Endothelial cell of umbilical vein (primary cell): ENCODE measurements around the gene GPHA2. TPM values are rescaled to one million over a fixed set of nuclear protein-coding genes. Genes with fewer than 3 reads are reported as not detected.

Experiments
- BruUV-seq: library from RNA; stranded (reverse); fragments of 400-500 nt; replicated peaks from 2 replicates; lab custom pipeline; 2021; lab: Mats Ljungman, UMichigan
- CTCF ChIA-PET: fragments of 300-600, 350-600 bp; sonication (Branson Sonifier 250); formaldehyde crosslinking; loops from one replicate; lab custom pipeline; 2021; ENCODE audit warnings: antibody characterized with exemption, inconsistent platforms; lab: Charles Lee
- POLR2A ChIA-PET: fragments of 300-600, 350-600 bp; sonication (Branson Sonifier 250); formaldehyde crosslinking; loops from one replicate; lab custom pipeline; 2021; ENCODE audit warnings: antibody characterized with exemption, inconsistent platforms; lab: Charles Lee
- DNase-seq: peaks from one replicate; pipeline ENCODE4 v3.0.0-alpha.2; 2011; ENCODE audit warnings: low read depth, low spot score
- FAIRE-seq: peaks from 2 replicates; lab custom pipeline; 2011; peaks lifted over from hg19 to GRCh38; lab: Jason Lieb, UNC
- H2AFZ ChIP-seq: 2 replicates; pipeline ENCODE4 v1.6.0; 2012; ENCODE audit warnings: low read depth, low read length, control low read depth, inconsistent platforms
- H3K27ac ChIP-seq: 2 replicates; pipeline ENCODE4 v1.5.1; 2011; ENCODE audit warnings: low read depth, mild to moderate bottlenecking, control low read depth, low read length, moderate library complexity; ENCODE audit not compliant: insufficient read depth
- H3K27me3 ChIP-seq, 2 experiments: 2 replicates each; pipeline versions ENCODE4 v1.6.0 to v1.6.1; 2011; ENCODE audit warnings: low read length in 2 of 2, mixed read lengths in 1 of 2; ENCODE audit not compliant: control insufficient read depth in 2 of 2, insufficient read depth in 2 of 2
- H3K36me3 ChIP-seq, 2 experiments: 2 replicates in 1 of 2; 3 replicates in 1 of 2; pipeline ENCODE4 v1.5.1; 2011; ENCODE audit warnings: low read length in 2 of 2, mild to moderate bottlenecking in 1 of 2, moderate library complexity in 1 of 2; ENCODE audit not compliant: control insufficient read depth in 2 of 2, insufficient read depth in 2 of 2; ENCODE audit errors: extremely low read depth in 1 of 2
- H3K4me1 ChIP-seq: 3 replicates; pipeline ENCODE4 v1.5.1; 2011; ENCODE audit warnings: mild to moderate bottlenecking, low read length; ENCODE audit not compliant: control insufficient read depth, insufficient read depth; ENCODE audit errors: extremely low read depth
- H3K4me2 ChIP-seq: 2 replicates; pipeline ENCODE4 v1.6.1; 2011; ENCODE audit warnings: low read length, control low read depth, mixed read lengths; ENCODE audit not compliant: insufficient read depth
- H3K4me3 ChIP-seq, 3 experiments: fragments of 200-600 bp in 1 of 3; sonication (generic), shearing (Covaris generic) in 1 of 3; replicated peaks in 1 of 3; 2 replicates each; pipeline ENCODE4 v1.5.1; 2011 to 2016; ENCODE audit warnings: control low read depth in 3 of 3, low read length in 3 of 3, mild to moderate bottlenecking in 2 of 3, inconsistent platforms in 1 of 3, low read depth in 1 of 3, moderate library complexity in 1 of 3; ENCODE audit not compliant: insufficient read depth in 1 of 3
- H3K79me2 ChIP-seq: 2 replicates; pipeline ENCODE4 v1.6.0; 2012; ENCODE audit warnings: low read length, inconsistent platforms; ENCODE audit not compliant: control insufficient read depth, insufficient read depth
- H3K9ac ChIP-seq: replicated peaks from 2 replicates; pipeline ENCODE3; 2011; ENCODE audit warnings: low read length, control low read depth; ENCODE audit not compliant: insufficient read depth; ENCODE audit errors: extremely low read depth
- H3K9me1 ChIP-seq: replicated peaks from 3 replicates; pipeline ENCODE4 v1.6.0; 2011; ENCODE audit warnings: mild to moderate bottlenecking, low read length; ENCODE audit not compliant: control insufficient read depth, insufficient read depth; ENCODE audit errors: extremely low read depth
- H3K9me3 ChIP-seq: replicated peaks from 2 replicates; pipeline ENCODE4 v1.5.1; 2012; ENCODE audit warnings: low read length, inconsistent platforms; ENCODE audit not compliant: control insufficient read depth, insufficient read depth
- H4K20me1 ChIP-seq: replicated peaks from 2 replicates; pipeline ENCODE3; 2011; ENCODE audit warnings: mild to moderate bottlenecking, low read length; ENCODE audit not compliant: control insufficient read depth, insufficient read depth; ENCODE audit errors: extremely low read depth
- CTCF ChIP-seq, 2 donors: IDR thresholded peaks; 1 replicate in 1 of 2; 2 replicates in 1 of 2; pipeline ENCODE4 v1.5.1; 2011; ENCODE audit warnings: low read length in 2 of 2, mild to moderate bottlenecking in 2 of 2, moderate library complexity in 2 of 2, control low read depth in 1 of 2, inconsistent platforms in 1 of 2, low read depth in 1 of 2; ENCODE audit not compliant: insufficient read depth in 1 of 2; ENCODE audit errors: extremely low read depth in 1 of 2
- EZH2 ChIP-seq: IDR thresholded peaks from 2 replicates; pipeline ENCODE4 v1.6.1; 2012; ENCODE audit warnings: borderline replicate concordance, low read depth, mild to moderate bottlenecking, moderate library complexity, low read length, inconsistent platforms; ENCODE audit not compliant: severe bottlenecking
- FOS ChIP-seq: IDR thresholded peaks from 2 replicates; pipeline ENCODE4 v1.6.1; 2011; ENCODE audit warnings: mild to moderate bottlenecking, low read length, moderate library complexity, borderline replicate concordance; ENCODE audit not compliant: insufficient read depth
- GATA2 ChIP-seq: IDR thresholded peaks from 2 replicates; pipeline ENCODE4 v1.7.0; 2011; ENCODE audit warnings: low read depth, mild to moderate bottlenecking, moderate library complexity, mixed read lengths, low read length; ENCODE audit not compliant: insufficient read length, insufficient read depth
- JUN ChIP-seq: IDR thresholded peaks from 2 replicates; pipeline ENCODE4 v1.6.1; 2011; ENCODE audit warnings: borderline replicate concordance, low read depth; ENCODE audit not compliant: insufficient read length, insufficient read depth
- POLR2A ChIP-seq: IDR thresholded peaks from 2 replicates; pipeline ENCODE4 v1.6.1; 2012; ENCODE audit warnings: low read depth, mild to moderate bottlenecking, control low read depth, low read length
- POLR2AphosphoS5 ChIP-seq: IDR thresholded peaks from 2 replicates; pipeline ENCODE4 v1.6.1; 2012; ENCODE audit warnings: low read depth, mild to moderate bottlenecking, control low read depth, low read length, moderate library complexity; ENCODE audit not compliant: insufficient read depth
- dilution Hi-C: fragments of 300-500 bp; cut with MboI; formaldehyde crosslinking; loops from one replicate; pipeline ENCODE4 v1.15.0; 2019; ENCODE audit warnings: low sequenced_read_pairs; ENCODE audit not compliant: extremely low pct_ligation_motif_present
- intact Hi-C: fragments of 100-400 bp; cut with micrococcal nuclease; formaldehyde crosslinking; loops from one replicate; pipeline ENCODE4 v1.10.0; 2022
- polyA plus RNA-seq, 4 experiments: library from polyadenylated mRNA; depleted of rRNA in 3 of 4; stranded (reverse) in 3 of 4; unstranded in 1 of 4; fragments of >200 nt; gene quantifications; 2 replicates each; pipeline versions ENCODE4 v1.2.1 to v1.2.3, GENCODE V29; 2011 to 2012; ENCODE audit warnings: missing spikeins in 1 of 4
- total RNA-seq: library from RNA; stranded (reverse); gene quantifications from 2 replicates; pipeline ENCODE4 v1.2.3, GENCODE V29; 2021

The GPHA2 gene
- total and polyA plus RNA-seq, 2 donors (not counting 3 experiments of a cell fraction or from before 2014, with no cell fraction given) = not detected

DNA sequence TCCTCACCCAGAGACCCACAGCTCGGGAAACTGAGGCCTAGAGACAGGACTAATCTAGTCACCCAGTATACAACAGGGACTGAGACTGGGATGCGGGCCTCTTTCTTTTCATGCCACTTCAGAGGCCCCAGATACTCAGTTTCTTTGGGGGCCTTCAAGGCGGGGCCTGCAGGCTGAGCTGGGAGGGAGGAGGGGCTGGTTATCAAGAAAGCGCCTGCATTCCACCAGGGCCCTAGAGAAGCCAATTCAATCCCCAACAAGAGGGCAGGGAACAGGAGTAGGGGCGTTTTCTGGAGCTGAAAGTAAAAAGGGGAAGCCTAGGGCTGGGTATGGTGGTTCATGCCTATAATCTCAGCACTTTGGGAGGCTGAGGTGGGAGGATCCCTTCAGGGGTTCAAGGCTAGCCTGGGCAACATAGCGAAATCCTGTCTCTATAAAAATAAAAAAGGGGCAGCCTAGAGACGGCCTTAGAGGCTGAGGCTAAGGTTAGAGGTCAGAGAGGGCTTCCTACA lies 20.3 kb downstream of the GPHA2 start:
- POLR2A ChIA-PET = no interaction called here
- BruUV-seq = no TSS peak

More for the DNA sequence above, 20.3 kb downstream of the GPHA2 start:
- no peak for TF ChIP-seq JUN
- TF ChIP-seq CTCF (IDR thresholded peaks at IDR 0.05; ENCODE audit: extremely low read depth in 1 of 2, insufficient read depth in 1 of 2, low read depth in 1 of 2, low read length in 2 of 2) = no peak
- TF ChIP-seq EZH2 = no peak
- TF ChIP-seq POLR2A = no peak
- no peak for TF ChIP-seq POLR2AphosphoS5
- TF ChIP-seq FOS = no peak
- TF ChIP-seq GATA2 = no peak
- DNase-seq (no peak), FAIRE-seq (no peak)
- H3K79me2 ChIP-seq = peaks cover 7% of the 10 kb centered on the region
- no peak overlapping the region for H3K27ac ChIP-seq
- no peaks in the 10 kb centered on the region for H3K9me3 ChIP-seq
- peaks cover 11% of the 10 kb centered on the region for H3K4me1 ChIP-seq
- H3K9ac ChIP-seq = peak overlapping the region; percentile 80
- dilution Hi-C loops = no loop called here
- intact Hi-C loops = loop anchor here (5.0 kb wide), 2 partner anchors 57 to 197 kb away; partner anchors contain the start of genes MAJIN and TM7SF2
- H3K4me3 ChIP-seq = no peak overlapping the region
- H3K9me1 ChIP-seq = no peaks in the 10 kb centered on the region
- H3K4me2 ChIP-seq = no peak overlapping the region
- no peak overlapping the region for H2AFZ ChIP-seq
- H3K36me3 ChIP-seq = peaks cover 7 to 33% of the 10 kb centered on the region in 2 experiments
- no peaks in the 10 kb centered on the region for H3K27me3 ChIP-seq
- CTCF ChIA-PET = interaction anchor here (1.2 to 5.6 kb wide), 4 partner anchors 71 to 128 kb away, joined by 3 to 34 read pairs (median 6); partner anchors contain the start of genes ARL2, BATF2 and CDC42BPG
- no peaks in the 10 kb centered on the region for H4K20me1 ChIP-seq
